Measurements from ENCODE around the gene FBXO17. TPM values are rescaled to one million over a fixed set of nuclear protein-coding genes. Genes with fewer than 3 reads are reported as not detected.

The FBXO17 gene
- total and polyA plus RNA-seq, 8 donors: 5.8 to 13.8 (median 7.8) TPM

GRCh38 chr19:38939957-38940356 lies 35.6 kb downstream of the FBXO17 start:
- H3K4me3 ChIP-seq: no peak overlapping the region
- no peaks in the 10 kb centered on the region for H3K9me3 ChIP-seq
- no peaks in the 10 kb centered on the region for H3K4me1 ChIP-seq
- intact Hi-C loops (cut with DNase I): no loop called here
- no peaks in the 10 kb centered on the region for H3K27me3 ChIP-seq
- WGBS, 2 donors: 53 to 61% methylated on average over 5 of the region's 5 CpGs
- no peak for TF ChIP-seq CTCF (IDR thresholded peaks at IDR 0.05)
- FAIRE-seq (no peak), ATAC-seq (no peak), DNase-seq (no peak)
- no peaks in the 10 kb centered on the region for H3K36me3 ChIP-seq
- no peak overlapping the region for H3K27ac ChIP-seq

- Histone ChIP-seq H3K9me3 (no peaks in the 10 kb centered on the region), H3K4me1 (peaks cover 4 to 13% (median 7%) of the 10 kb centered on the region in 3 donors), H3K4me3 (no peak overlapping the region), H3K36me3 (peaks cover 0 to 5% (median 0%) of the 10 kb centered on the region in 3 donors), H3K27ac (peak overlapping the region in 1 of 4 donors; percentile 54), H3K27me3 (no peaks in the 10 kb centered on the region)
- WGBS, 2 donors: 84 to 88% methylated on average over 4 of the region's 4 CpGs
- peak in 2 of 6 donors; percentile 1 to 5 for DNase-seq
- TF ChIP-seq CTCF (IDR thresholded peaks at IDR 0.05): no peak
- no peak for FAIRE-seq
- intact Hi-C loops (cut with DNase I): no loop called here
- ATAC-seq: no peak
Measured at GRCh38 chr19:38933544-38933943, 42.0 kb downstream of the FBXO17 start.

- H3K4me3 ChIP-seq: no peak overlapping the region
- WGBS, 2 donors: 91 to 94% methylated on average over 29 of the region's 29 CpGs
- FAIRE-seq (no peak), ATAC-seq (no peak), DNase-seq (peak in 3 of 6 donors; percentile 36 to 81 (median 48))
- peaks cover 0 to 5% (median 0%) of the 10 kb centered on the region in 3 donors for H3K36me3 ChIP-seq
- H3K9me3 ChIP-seq: no peaks in the 10 kb centered on the region
- intact Hi-C loops (cut with DNase I): no loop called here
- peaks cover 4 to 13% (median 7%) of the 10 kb centered on the region in 3 donors for H3K4me1 ChIP-seq
- no peak overlapping the region for H3K27ac ChIP-seq
- no peak for TF ChIP-seq CTCF (IDR thresholded peaks at IDR 0.05)
- no peaks in the 10 kb centered on the region for H3K27me3 ChIP-seq
Measured at GRCh38 chr19:38932425-38933179, 42.9 kb downstream of the FBXO17 start.

- no peak for TF ChIP-seq CTCF (IDR thresholded peaks at IDR 0.05)
- peak overlapping the region in 2 of 4 donors; percentile 49 to 93 for H3K27ac ChIP-seq
- 22 to 23% methylated on average over 8 of the region's 8 CpGs for WGBS, 2 donors
- FAIRE-seq (no peak), ATAC-seq (no peak), DNase-seq (peak in 1 of 6 donors; percentile 4)
- peaks cover 4 to 13% (median 7%) of the 10 kb centered on the region in 3 donors for H3K4me1 ChIP-seq
- H3K9me3 ChIP-seq: no peaks in the 10 kb centered on the region
- intact Hi-C loops (cut with DNase I): no loop called here
- H3K4me3 ChIP-seq: peak overlapping the region; percentile 46 to 66 (median 55)
- no peaks in the 10 kb centered on the region for H3K27me3 ChIP-seq
- H3K36me3 ChIP-seq: peaks cover 0 to 5% (median 0%) of the 10 kb centered on the region in 3 donors
Measured at GRCh38 chr19:38931521-38931793, 44.1 kb downstream of the FBXO17 start.

All from pancreas (tissue), 10 donors.